ENCODE data around the gene PRKG1.

DNA sequence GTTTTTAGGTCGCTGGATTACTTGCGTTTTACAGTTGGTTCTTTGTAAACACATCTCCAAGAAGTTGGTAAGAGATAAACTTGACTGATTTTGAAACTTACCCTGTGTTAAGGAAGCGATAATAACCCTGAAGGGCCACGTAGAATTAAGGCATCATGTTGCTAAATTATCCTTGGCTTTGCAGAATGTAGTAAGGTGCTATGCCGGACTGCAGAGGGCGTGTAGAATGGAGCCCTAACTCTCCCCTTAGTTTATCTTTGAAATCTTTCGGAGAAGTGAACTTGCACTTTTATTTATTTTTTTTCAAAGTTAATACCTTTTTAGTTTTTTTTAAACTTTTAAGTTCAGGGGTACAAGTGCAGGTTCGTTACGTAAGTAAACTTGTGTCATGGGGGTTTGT lies 1031.0 kb downstream of the PRKG1 start:
- TF ChIP-seq, protein P1, sequence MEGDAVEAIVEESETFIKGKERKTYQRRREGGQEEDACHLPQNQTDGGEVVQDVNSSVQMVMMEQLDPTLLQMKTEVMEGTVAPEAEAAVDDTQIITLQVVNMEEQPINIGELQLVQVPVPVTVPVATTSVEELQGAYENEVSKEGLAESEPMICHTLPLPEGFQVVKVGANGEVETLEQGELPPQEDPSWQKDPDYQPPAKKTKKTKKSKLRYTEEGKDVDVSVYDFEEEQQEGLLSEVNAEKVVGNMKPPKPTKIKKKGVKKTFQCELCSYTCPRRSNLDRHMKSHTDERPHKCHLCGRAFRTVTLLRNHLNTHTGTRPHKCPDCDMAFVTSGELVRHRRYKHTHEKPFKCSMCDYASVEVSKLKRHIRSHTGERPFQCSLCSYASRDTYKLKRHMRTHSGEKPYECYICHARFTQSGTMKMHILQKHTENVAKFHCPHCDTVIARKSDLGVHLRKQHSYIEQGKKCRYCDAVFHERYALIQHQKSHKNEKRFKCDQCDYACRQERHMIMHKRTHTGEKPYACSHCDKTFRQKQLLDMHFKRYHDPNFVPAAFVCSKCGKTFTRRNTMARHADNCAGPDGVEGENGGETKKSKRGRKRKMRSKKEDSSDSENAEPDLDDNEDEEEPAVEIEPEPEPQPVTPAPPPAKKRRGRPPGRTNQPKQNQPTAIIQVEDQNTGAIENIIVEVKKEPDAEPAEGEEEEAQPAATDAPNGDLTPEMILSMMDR (IDR thresholded peaks at IDR 0.05; ENCODE audit: insufficient read depth, low read length) = no peak
- TF ChIP-seq SPI1 (IDR thresholded peaks at IDR 0.05; ENCODE audit: borderline replicate concordance, low read depth) = no peak

All from HL-60 (cell line).